ENCODE data around the gene LLGL1.

LLGL1 gene

GRCh38 chr17:18225121-18225641, at the start of gene LLGL1:
Gene LLGL1 (plus strand): TSS chr17:18225635. CDS start chr17:18225683, 48 bp downstream.
- peak; percentile 95 for DNase-seq

- DNase-seq, result no peak
Measured at GRCh38 chr17:18176176-18176575, 49.3 kb upstream of the LLGL1 start.

- DNase-seq, result no peak
Measured at GRCh38 chr17:18177133-18177532, 48.3 kb upstream of the LLGL1 start.

- DNase-seq, result no peak
Measured at GRCh38 chr17:18177722-18178121, 47.7 kb upstream of the LLGL1 start.

- no peak for DNase-seq
Measured at GRCh38 chr17:18179196-18179595, 46.2 kb upstream of the LLGL1 start.

- DNase-seq, result no peak
Measured at GRCh38 chr17:18179804-18180203, 45.6 kb upstream of the LLGL1 start.

GRCh38 chr17:18181358-18181757, 44.1 kb upstream of the LLGL1 start:
- no peak for DNase-seq

GRCh38 chr17:18182110-18182977, 43.1 kb upstream of the LLGL1 start:
- DNase-seq, result no peak

- DNase-seq, result peak; percentile 84
Measured at GRCh38 chr17:18182978-18183333, 42.5 kb upstream of the LLGL1 start.

- DNase-seq, result peak; percentile 95
Measured at GRCh38 chr17:18183334-18184142, 41.9 kb upstream of the LLGL1 start, which contains the start of gene ALKBH5. Gene ALKBH5 (plus strand): TSS chr17:18183828. CDS start chr17:18184244, 416 bp downstream.

- DNase-seq, result peak; percentile 69
Measured at GRCh38 chr17:18184143-18185031, 41.0 kb upstream of the LLGL1 start.

- DNase-seq, result no peak
Measured at GRCh38 chr17:18185391-18185790, 40.0 kb upstream of the LLGL1 start.

GRCh38 chr17:18185832-18186626, 39.4 kb upstream of the LLGL1 start:
- no peak for DNase-seq

- DNase-seq, result no peak
Measured at GRCh38 chr17:18186627-18186982, 38.8 kb upstream of the LLGL1 start.

GRCh38 chr17:18187226-18187625, 38.2 kb upstream of the LLGL1 start:
- DNase-seq, result no peak

GRCh38 chr17:18187821-18188761, 37.3 kb upstream of the LLGL1 start:
- peak; percentile 41 for DNase-seq

- DNase-seq, result no peak
Measured at GRCh38 chr17:18190628-18191235, 34.7 kb upstream of the LLGL1 start.

- no peak for DNase-seq
Measured at GRCh38 chr17:18191236-18191667, 34.2 kb upstream of the LLGL1 start.

- DNase-seq, result no peak
Measured at GRCh38 chr17:18191967-18192366, 33.5 kb upstream of the LLGL1 start.

GRCh38 chr17:18194394-18194793, 31.0 kb upstream of the LLGL1 start:
- DNase-seq, result no peak
